Ureter (tissue), 1 donor: Measurements from ENCODE around the gene ILRUN. TPM values are rescaled to one million over a fixed set of nuclear protein-coding genes. Genes with fewer than 3 reads are reported as not detected.
"Not testable (repeated sequence)": the region's sequence is repeated elsewhere in the genome, so short reads cannot be mapped to it uniquely, and the experiment has no call there.

Experiments used
- DNase-seq: peaks from one replicate; pipeline ENCODE4 v3.0.0-alpha.2; 2020; ENCODE audit warnings: low spot score
- total RNA-seq: library from RNA; stranded (reverse); gene quantifications from one replicate; pipeline ENCODE4 v1.2.4, GENCODE V29; 2023
- donor health status: DM: yes; HTN: yes; CAD: no.

Gene ILRUN
- total RNA-seq, 1 donor from 2014 or later = 61.3 TPM

GRCh38 chr6:34665019-34665418 lies 31.5 kb downstream of the ILRUN start:
- no peak for DNase-seq

GRCh38 chr6:34664256-34664971 lies 32.2 kb downstream of the ILRUN start:
- DNase-seq = no peak

GRCh38 chr6:34663831-34664255 lies 32.7 kb downstream of the ILRUN start:
- no peak for DNase-seq

DNA sequence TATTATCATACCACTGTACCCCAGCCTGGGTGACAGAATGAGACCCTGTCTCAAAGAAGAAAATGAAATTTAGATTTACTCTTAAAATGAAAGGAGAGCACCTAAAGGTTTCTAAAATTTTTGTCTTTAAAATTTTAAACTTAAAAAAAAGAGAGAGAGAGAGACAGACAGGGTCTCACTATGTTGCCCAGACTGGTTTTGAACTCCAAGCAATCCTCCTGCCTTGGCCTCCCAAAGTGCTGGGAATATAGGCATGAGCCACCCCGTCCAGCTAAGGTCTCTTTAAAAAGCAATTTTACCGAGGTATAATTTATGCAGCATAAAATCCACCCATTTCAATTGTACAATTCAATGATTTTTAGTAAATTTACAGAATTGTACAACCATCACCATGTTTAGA lies 33.2 kb downstream of the ILRUN start:
- no peak for DNase-seq

DNA sequence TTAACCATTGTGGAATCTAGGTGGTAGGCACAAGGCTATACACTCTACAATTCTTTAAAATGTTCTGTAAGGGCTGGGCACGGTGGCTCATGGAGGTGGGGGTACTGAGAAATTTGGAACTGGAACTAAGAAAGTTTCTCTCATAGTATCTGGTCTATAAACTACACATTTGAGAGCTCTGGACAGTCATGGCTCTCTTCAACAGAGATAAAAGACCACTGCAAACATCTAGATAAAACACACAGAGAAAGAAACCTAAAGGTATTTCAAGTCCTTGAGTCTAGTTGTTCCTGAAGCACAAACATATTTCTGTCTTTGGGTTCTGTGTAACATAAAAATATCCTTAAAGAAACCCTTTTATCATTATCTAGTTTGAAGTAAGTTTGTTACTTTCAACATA lies 35.2 kb downstream of the ILRUN start:
- no peak for DNase-seq

- DNase-seq = no peak
Measured at GRCh38 chr6:34658605-34659265, 37.8 kb downstream of the ILRUN start.

GRCh38 chr6:34657979-34658480 lies 38.5 kb downstream of the ILRUN start:
- not testable (repeated sequence) for DNase-seq

- DNase-seq = peak; percentile 57
Measured at GRCh38 chr6:34657307-34657978, 39.1 kb downstream of the ILRUN start.

- DNase-seq = no peak
Measured at GRCh38 chr6:34657037-34657306, 39.6 kb downstream of the ILRUN start.

DNA sequence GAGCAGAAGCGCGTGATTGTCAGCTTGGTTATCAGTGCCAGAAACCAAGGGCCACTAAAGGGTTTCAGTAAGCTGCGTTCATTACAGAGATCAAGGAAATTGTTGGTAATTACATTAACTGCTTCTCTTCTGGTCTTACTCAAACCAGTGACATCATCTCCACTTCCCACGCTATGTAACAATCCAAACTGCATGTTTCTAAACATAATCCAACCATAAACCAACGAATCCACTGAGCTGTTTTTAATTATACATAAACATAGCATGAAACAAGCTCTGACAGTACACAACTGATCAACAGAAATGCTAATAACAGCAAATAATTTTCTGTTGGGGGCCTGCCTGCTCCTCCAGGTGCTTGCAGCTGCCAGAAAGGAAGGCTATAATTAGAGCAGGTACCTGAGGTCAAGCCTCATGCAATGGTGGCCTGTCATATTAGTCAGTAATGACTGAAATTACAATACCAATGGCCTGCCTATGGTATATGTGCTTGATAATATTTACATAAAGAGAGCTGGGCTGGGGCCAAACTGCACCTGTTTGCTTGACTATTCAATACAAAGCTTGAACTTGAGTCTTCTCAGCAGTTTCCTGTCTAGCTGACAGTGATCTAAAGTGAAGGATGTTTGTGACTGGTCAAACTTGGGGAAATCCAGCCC lies 40.1 kb downstream of the ILRUN start:
- DNase-seq = no peak

- not testable (repeated sequence) for DNase-seq
Measured at GRCh38 chr6:34655876-34656377, 40.6 kb downstream of the ILRUN start.

DNA sequence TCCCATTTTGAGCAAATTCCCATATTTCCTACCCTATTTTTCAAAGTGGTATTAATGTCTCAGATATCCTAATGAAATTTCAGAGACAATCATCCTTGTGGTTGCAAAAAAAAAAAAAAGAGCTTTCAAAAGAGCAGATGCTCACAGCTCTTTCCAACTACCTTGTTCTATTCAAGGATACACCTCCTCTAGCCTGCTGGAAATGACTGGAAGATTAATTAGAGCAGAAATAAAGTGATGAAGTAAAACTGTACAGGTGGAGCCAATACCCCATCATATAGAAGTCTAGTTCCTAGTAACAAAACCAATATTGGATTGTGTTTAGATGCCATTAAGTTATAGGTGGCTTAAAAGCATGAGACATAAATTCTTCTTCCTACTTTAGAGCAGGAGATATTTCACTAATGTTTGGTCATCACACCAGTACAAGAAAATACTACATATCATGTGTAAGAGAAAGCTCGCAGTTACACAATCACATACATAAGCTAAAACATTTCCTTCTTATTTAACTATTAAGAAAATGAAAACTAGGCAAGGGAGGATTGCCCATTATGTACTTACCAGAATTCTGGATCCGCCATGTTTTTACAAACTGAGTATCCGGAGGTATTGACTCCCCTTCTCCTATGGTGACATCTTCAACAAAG lies 42.4 kb downstream of the ILRUN start:
- no peak for DNase-seq

GRCh38 chr6:34652263-34652662 lies 44.3 kb downstream of the ILRUN start:
- DNase-seq = no peak

GRCh38 chr6:34650823-34651222 lies 45.7 kb downstream of the ILRUN start:
- no peak for DNase-seq

GRCh38 chr6:34650232-34650631 lies 46.3 kb downstream of the ILRUN start:
- not testable (repeated sequence) for DNase-seq

DNA sequence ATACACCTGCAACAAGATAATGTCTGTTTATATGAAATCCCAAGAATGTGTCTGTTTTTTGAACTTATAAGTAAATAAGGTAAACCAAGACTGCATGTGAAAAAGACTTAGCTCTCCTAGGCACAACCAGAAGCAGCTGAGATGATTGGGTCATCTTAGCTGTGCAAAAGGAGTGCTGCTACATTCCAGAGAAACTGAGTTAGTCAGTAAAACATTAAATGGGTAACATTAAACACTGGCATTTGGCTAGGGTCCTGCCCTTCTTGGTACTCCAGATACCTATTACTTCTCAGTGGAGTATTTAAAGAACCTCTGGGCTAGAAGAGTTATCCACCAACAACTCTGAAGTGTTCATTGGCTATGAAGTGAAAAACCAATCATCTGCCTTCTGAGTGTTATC lies 47.8 kb downstream of the ILRUN start:
- no peak for DNase-seq

Other genes starting within 250 kb of the ILRUN start
- gene PACSIN1, start 230.7 kb downstream of the ILRUN start, total RNA-seq = 1.9 TPM
- 3.5 TPM for gene SPDEF, start 140.4 kb downstream of the ILRUN start, total RNA-seq
- 67.0 TPM for gene SNRPC, start 60.7 kb upstream of the ILRUN start, total RNA-seq
- gene BLTP3A, start 95.3 kb upstream of the ILRUN start, total RNA-seq = 20.9 TPM
- gene TAF11, start 191.3 kb upstream of the ILRUN start, total RNA-seq = 18.4 TPM
- 36.0 TPM for gene ANKS1A, start 192.5 kb upstream of the ILRUN start, total RNA-seq